ENCODE measurements around the gene ATP11A. TPM values are rescaled to one million over a fixed set of nuclear protein-coding genes. Genes with fewer than 3 reads are reported as not detected.

The ATP11A gene
- total RNA-seq, 1 donor from 2014 or later: 281 TPM

DNA sequence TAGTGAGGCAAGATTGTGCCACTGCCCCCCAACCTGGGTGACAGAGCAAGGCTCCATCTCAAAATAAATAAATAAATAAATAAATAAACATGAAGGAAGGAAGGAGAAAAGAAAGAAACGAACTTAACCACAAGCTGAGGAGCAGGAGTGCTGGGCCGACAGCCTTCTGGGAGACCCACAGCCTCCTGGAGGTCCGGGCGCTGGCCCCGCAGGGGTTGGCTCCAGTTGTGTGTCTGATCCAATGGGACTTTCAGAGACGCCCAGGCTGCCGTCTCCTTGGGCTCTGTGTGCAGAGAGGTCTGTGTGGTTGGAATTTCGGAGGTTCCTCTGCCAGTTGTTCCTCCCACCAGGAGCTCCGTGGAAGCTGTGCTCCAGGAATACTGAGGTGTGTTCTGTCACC, 243.1 kb downstream of the ATP11A start:
- Histone ChIP-seq H3K27ac (no peak overlapping the region), H3K27me3 (ENCODE audit: low read depth) (peaks cover 10% of the 10 kb centered on the region)
- intact Hi-C loops (cut with DNase I): no loop called here

GRCh38 chr13:112933649-112934048, 243.8 kb downstream of the ATP11A start:
- no peak for DNase-seq
- no peak for ATAC-seq
- intact Hi-C loops (cut with DNase I): no loop called here
- no peak overlapping the region for H3K27ac ChIP-seq
- no peaks in the 10 kb centered on the region for H3K36me3 ChIP-seq
- H3K27me3 ChIP-seq (ENCODE audit: low read depth): peaks cover 10% of the 10 kb centered on the region
- no peaks in the 10 kb centered on the region for H3K9me3 ChIP-seq
- TF ChIP-seq, protein P1, sequence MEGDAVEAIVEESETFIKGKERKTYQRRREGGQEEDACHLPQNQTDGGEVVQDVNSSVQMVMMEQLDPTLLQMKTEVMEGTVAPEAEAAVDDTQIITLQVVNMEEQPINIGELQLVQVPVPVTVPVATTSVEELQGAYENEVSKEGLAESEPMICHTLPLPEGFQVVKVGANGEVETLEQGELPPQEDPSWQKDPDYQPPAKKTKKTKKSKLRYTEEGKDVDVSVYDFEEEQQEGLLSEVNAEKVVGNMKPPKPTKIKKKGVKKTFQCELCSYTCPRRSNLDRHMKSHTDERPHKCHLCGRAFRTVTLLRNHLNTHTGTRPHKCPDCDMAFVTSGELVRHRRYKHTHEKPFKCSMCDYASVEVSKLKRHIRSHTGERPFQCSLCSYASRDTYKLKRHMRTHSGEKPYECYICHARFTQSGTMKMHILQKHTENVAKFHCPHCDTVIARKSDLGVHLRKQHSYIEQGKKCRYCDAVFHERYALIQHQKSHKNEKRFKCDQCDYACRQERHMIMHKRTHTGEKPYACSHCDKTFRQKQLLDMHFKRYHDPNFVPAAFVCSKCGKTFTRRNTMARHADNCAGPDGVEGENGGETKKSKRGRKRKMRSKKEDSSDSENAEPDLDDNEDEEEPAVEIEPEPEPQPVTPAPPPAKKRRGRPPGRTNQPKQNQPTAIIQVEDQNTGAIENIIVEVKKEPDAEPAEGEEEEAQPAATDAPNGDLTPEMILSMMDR (IDR thresholded peaks at IDR 0.05): no peak
- no peak overlapping the region for H3K4me3 ChIP-seq
- H3K4me1 ChIP-seq: peaks cover 15% of the 10 kb centered on the region

More for the DNA sequence above, 243.1 kb downstream of the ATP11A start:
- no peaks in the 10 kb centered on the region for H3K9me3 ChIP-seq
- H3K4me1 ChIP-seq: peaks cover 17% of the 10 kb centered on the region
- DNase-seq: no peak
- no peak overlapping the region for H3K4me3 ChIP-seq
- H3K36me3 ChIP-seq: no peaks in the 10 kb centered on the region
- no peak for ATAC-seq
- TF ChIP-seq, protein P1 (IDR thresholded peaks at IDR 0.05): no peak

GRCh38 chr13:112934078-112934477, 244.2 kb downstream of the ATP11A start:
- no peaks in the 10 kb centered on the region for H3K36me3 ChIP-seq
- H3K4me3 ChIP-seq: no peak overlapping the region
- intact Hi-C loops (cut with DNase I): no loop called here
- peaks cover 10% of the 10 kb centered on the region for H3K4me1 ChIP-seq
- no peaks in the 10 kb centered on the region for H3K9me3 ChIP-seq
- no peak for DNase-seq
- peaks cover 10% of the 10 kb centered on the region for H3K27me3 ChIP-seq (ENCODE audit: low read depth)
- no peak overlapping the region for H3K27ac ChIP-seq
- no peak for ATAC-seq
- TF ChIP-seq, protein P1 (IDR thresholded peaks at IDR 0.05): no peak

Other genes with a start within 250 kb of the ATP11A start
- gene TUBGCP3, start 101.9 kb upstream of the ATP11A start, total RNA-seq: 34.5 TPM

All from lower lobe of right lung (tissue), 2 donors.